DND-41 (cell line): ENCODE data around the gene LCE2C.

Experiments
- CTCF ChIP-seq: IDR thresholded peaks from 2 replicates; pipeline ENCODE4 v1.5.1; 2012; ENCODE audit warnings: borderline replicate concordance, low read length, moderate library complexity, mild to moderate bottlenecking; ENCODE audit not compliant: poor library complexity, severe bottlenecking; ENCODE audit errors: extremely low read depth
- EZH2 ChIP-seq: IDR thresholded peaks from 3 replicates; pipeline ENCODE4 v1.6.1; 2012; ENCODE audit warnings: borderline replicate concordance, low read depth, mild to moderate bottlenecking, moderate library complexity, low read length, inconsistent platforms; ENCODE audit not compliant: severe bottlenecking

DNA sequence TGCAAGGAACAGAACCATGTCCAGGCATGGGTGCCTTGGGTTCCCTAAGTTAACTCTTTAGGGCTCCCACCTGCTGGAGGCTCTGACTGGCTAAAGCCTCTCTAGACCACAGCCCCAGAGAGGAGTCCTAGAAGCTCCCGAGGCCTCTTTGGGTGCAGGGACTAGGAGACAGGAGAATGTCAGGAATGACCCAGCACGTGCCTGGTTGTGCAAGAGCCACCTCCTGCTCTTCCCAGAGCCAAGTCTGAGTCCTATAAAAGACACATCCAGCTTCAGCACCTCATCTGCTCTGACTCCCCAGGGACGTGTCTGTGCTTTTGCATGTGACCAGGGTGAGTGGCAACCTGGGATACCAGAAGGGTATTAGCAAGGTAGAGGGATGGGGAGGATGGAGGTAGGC, 12.0 kb upstream of the LCE2C start, which contains the start of gene LCE2D:
- TF ChIP-seq CTCF (no peak), EZH2 (no peak)
